GM12872 (cell line): ENCODE data around the gene RIOK1.

Experiments used
- TF ChIP-seq, protein P1 (sequence below): IDR thresholded peaks from 3 replicates; pipeline ENCODE4 v1.5.1; 2011; ENCODE audit warnings: low read depth, mild to moderate bottlenecking, low read length, moderate library complexity; ENCODE audit not compliant: insufficient read depth

RIOK1 gene

GRCh38 chr6:7433121-7433617 lies 43.6 kb downstream of the RIOK1 start:
- TF ChIP-seq, protein P1, sequence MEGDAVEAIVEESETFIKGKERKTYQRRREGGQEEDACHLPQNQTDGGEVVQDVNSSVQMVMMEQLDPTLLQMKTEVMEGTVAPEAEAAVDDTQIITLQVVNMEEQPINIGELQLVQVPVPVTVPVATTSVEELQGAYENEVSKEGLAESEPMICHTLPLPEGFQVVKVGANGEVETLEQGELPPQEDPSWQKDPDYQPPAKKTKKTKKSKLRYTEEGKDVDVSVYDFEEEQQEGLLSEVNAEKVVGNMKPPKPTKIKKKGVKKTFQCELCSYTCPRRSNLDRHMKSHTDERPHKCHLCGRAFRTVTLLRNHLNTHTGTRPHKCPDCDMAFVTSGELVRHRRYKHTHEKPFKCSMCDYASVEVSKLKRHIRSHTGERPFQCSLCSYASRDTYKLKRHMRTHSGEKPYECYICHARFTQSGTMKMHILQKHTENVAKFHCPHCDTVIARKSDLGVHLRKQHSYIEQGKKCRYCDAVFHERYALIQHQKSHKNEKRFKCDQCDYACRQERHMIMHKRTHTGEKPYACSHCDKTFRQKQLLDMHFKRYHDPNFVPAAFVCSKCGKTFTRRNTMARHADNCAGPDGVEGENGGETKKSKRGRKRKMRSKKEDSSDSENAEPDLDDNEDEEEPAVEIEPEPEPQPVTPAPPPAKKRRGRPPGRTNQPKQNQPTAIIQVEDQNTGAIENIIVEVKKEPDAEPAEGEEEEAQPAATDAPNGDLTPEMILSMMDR, result no peak

GRCh38 chr6:7434672-7435071 lies 45.1 kb downstream of the RIOK1 start:
- TF ChIP-seq, protein P1, result no peak

DNA sequence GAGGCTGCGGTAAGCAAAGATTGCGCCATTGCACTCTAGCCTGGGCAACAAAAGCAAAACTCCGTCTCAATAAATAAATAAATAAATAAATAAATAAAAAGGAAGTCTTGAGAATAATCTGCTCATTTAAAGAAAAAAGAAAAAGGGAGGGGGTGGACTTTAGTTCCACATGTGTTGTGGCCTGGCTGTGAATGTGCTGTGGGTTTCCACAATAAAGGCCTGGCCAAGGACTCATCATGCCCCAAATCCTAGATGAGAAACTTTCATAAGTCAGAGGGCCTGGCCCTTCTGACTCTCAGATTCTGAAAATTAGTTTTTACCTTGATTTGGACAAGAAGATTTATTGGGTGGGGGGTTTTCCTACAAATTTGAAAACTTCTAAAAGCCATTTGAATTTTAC lies 48.4 kb downstream of the RIOK1 start:
- TF ChIP-seq, protein P1, result no peak

DNA sequence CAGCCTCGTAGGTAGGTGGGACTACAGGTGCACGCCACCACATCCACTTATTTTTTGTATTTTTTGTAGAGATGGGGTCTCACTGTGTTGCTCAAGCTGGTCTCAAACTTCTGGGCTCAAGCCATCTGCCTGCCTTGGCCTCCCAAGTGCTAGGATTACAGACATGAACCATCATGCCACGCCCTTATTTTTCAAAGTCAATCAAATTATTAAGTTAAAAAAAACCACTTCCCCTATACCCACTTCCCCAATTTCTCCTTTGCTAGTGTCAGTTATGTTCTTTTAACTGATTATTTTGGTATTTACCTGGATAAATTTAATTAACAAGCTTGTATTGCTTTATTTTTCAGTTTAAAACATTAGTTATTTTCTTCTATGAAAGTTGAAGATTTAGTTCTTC lies 49.6 kb downstream of the RIOK1 start:
- TF ChIP-seq, protein P1, result no peak

DNA sequence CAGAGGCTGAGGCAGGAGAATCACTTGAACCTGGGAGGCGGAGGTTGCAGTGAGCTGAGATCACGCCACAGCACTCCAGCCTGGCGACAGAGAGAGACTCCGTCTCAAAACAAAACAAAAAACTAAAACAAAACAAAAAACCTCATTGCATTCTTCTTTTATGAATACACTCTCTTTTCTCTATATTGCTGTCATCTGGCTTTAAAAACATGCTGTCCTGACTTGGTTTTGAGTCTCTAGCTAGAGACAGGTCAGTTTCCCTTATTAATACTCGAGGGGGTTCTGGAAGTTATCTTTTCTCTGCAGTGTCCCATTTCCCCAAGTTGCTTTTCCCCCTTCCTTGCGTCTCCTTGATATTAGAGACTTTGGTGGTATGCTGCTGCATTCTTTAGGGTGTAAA lies 50.9 kb downstream of the RIOK1 start:
- TF ChIP-seq, protein P1, result no peak

DNA sequence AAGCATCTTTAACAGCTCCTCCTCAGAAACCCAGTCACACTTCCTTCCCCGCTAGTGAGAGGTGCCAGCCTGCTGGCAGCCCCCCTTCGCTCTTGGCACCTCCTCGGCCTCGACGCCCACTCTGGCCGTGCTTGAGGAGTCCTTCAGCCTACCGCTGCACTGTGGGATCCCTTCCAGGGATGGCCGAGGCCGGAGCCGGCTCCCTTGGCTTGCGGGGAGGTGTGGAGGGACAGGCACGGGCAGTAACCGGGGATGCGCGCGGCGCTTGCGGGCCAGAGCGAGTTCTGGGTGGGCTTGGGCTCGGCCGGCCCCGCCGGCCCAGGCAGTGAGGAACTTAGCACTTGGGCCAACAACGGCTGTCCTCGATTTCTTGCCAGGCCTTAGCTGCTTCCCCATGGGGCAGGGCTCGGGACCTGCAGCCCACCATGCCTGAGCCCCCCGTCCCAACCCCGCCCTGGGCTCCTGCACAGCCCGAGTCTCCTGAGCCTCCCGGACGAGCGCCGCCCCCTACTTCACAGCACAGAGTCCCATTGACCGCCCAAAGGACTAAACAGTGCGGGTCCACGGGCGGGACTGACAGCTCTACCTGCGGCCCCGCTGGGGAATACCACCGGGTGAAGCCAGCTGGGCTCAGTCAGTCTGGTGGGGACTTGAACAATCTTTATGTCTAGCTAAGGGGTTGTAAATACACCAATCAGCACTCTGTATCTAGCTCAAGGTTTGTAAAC lies 51.6 kb downstream of the RIOK1 start:
- TF ChIP-seq, protein P1, result no peak

DNA sequence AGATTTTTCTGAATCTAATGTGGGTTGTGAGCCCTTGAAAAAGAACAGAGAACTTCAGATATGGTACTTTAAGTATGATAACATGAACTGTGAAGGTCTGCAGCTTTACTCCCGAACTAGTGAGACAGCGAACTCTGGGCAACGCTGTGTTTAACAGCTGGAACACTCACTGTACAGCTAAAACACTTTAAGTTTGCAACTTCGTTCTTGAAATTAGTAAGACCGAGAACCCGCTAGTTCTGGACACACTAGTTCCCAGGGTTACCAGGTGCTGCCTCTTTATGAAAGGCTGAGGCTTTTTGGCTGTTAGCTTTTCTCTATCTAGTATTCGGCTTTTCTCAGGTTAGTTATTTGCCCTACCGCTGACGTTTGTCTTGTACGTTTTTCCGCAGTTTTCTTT lies 52.9 kb downstream of the RIOK1 start:
- TF ChIP-seq, protein P1, result no peak
